NAMALWA (cell line): Measurements from ENCODE around the gene SELENOP.
A peak's percentile ranks its signal among the peaks of the same experiment; 100 is the strongest.

Experiments
- DNase-seq: peaks from one replicate; pipeline ENCODE4 v3.0.0-alpha.2; 2015; ENCODE audit warnings: low spot score

Gene SELENOP

DNA sequence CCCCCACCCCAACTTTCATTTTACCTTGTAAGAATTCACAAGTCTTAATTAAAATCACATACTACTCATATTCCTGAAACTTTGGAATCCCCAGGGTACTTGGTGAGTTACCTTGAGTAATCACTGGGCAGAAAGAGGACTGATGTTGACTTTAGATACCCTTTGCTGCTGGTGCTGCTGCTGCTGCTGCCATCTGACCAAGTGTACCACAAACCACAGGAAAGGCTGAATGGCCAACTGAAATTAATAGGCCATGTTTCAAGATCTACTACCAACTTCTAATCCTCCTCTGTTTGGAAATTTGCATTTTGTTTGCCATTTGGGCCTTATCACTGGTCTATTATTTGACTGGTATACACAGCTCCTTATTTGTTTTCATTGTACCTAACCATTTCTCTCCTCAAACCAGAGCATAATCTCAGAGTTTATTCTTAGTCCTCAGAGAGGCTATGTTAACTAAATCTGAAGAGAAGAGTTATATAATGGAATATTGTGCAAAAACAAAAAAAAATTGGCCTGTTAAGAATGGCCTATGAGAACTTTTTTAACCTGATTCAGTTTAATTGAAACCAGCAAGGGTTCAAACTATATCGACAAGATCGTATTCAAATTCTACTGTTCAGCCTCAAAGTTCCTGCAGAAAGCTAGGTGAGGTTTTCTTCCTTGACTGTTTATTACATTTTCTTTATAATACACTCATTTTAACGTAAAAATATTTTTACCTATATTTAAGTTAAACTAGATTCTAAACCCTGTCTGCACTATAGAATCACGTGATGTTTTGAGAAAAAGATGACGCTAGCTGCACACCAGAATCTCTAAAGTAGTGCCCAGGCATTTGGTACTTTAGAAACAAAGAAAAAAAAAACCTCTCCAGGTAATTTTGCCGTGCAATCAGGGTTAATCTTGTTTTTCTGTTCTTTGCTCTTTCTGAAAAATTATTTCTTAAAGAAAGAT, 13.1 kb downstream of the SELENOP start:
- no peak for DNase-seq

DNA sequence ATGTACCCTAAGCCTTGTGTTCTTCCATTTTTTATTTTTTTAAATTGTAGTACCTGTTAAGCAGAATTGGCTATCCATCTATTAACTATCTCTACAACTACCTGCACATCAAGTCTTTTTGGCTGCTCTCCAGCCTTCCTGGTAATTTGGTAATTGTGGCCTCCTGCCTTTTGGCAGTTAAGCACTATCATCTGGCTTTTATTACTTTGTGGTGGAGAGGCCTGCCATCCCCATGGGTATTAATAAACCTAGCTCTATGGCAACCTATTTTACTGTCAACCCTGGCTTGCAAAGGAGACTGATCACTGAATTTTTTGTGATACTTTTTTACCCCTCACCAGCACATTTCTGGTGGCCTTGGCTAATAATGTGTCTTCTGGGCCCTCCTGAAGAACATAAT, 20.5 kb downstream of the SELENOP start:
- no peak for DNase-seq

DNA sequence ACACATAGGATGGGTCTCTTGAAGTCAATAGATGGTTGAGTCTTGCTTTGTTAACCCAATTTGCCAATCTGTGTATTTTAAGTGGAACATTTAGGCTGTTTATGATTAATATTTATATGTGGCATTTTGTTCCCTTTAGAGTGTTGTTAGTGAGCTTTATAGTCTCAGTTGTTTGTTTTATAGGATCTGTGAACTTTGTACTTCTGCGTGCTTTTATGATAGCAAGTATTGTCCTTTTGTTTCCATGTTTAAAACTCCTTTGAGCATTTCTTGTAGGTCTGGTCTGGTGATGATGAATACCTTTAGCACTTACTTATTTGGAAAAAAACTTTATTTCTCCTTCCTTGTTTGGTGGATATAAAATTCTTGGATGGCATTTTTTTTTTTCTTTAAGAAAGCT, 23.8 kb downstream of the SELENOP start:
- no peak for DNase-seq

DNA sequence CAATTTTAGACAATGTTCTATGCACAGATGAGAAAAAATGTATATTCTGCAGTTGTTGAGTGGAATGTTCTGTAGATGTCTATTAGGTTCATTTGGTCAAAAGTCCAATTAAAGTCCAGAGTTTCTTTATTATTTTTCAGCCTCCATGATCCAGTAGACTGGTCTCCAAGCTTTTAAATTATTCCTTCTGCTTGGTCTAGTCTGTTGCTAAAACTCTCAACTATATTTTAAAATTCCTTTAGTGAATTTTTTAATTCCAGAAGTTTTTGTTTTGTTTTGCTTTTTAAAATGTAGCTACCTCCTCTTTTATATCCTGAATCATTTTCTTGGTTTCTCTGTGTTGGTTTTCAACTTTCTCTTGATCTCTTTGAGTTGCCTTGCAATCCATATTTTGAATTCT, 24.6 kb downstream of the SELENOP start:
- no peak for DNase-seq

DNA sequence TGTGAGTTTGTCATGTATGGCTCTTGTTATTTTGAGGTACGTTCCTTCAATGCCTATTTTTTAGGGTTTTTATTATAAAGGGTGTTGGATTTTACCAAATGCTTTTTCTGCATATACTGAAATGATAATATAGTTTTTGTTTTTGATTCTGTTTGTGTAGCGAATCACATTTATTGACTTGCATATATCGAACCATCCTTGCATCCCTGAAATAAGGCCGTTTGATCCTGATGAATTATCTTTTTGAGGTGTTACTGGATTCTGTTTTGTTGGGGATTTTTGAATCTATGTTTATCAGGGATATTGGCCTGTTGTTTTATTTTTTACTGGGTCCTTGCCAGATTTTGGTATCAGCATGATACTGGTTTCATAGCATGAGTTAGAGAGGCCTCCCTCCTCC, 25.9 kb downstream of the SELENOP start:
- no peak for DNase-seq

DNA sequence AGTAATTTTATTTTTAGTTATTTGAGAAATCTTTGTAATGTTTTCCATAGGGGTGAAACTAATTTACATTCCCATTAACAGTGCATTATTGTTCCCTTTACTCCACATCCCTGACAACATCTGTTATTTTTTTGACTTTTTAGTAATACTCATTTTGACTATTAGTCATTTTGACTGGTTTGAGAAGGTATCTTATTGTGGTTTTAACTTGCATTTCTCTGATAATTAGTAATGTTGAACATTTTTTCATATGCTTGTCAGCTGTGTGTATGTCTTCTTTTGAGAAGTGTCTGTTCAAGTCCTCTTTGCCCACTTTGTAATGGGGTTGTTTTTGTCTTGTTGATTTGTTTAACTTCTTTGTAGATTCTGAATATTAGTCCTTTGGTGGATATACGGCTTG, 27.6 kb downstream of the SELENOP start:
- no peak for DNase-seq

DNA sequence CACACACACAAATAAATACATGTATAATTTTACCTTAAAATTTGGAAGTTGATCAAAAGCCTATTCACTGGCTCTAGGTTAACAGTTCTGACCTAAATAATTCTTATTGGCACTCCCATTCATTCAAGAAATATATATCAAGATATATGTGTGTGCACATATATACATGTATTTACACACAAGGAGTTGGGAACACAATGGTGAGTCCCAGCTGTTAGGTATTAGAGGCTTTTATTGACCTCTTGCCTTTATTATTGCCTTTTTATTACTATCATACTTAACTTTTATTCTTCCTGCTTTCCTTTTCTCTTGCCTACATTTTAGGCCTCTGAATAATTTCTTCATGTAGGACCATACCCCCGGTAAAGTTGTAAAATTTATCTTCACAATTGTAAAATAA, 30.1 kb downstream of the SELENOP start:
- no peak for DNase-seq

DNA sequence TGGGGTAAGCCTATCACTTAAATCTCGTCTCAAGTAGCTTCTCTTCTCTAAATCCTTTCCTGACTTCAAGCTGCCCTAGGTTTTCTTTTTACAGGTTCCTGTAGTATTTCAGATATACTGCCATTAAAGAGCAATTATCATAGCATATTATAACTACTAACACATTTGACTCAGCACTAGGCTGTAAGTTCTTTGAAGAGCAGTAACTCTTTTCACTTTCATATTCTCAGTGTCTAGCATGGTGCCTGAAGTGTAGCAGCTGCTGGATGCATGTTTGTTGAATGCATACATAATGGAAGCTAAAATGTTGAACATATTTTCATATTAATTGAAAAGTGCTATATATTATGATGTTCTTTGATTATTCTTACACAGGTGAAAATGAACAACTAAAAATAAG, 32.6 kb downstream of the SELENOP start:
- DNase-seq, result no peak

DNA sequence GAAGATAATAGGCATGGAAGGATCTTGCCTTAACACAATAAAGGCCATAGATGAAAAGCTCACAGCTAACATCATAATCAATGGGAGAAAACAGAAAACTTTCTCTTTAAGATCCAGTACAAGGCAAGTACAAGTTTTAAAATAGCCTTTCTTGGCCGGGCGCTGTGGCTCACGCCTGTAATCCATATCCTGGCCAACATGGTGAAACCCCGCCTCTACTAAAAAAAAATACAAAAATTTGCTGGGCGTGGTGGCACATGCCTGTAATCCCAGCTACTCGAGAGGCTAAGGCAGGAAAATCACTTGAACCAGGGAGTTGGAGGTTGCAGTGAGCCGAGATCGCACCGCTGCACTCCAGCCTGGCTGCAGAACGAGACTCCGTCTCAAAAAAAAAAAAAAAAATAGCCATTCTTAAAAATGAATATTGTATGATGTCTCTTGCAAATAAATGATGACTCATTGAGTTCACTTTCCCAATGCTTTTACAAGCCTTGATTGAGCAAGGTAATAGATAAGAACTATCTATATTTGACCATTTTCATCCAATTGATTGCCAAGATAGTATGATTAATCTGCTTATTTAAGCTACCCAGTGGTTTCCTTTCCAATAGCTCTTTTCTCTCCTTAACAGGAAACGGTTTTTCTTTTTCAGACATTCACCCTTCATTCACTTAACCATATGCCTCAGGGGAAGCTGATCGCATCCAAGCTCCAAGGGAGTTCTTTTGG, 39.3 kb downstream of the SELENOP start:
- no peak for DNase-seq

DNA sequence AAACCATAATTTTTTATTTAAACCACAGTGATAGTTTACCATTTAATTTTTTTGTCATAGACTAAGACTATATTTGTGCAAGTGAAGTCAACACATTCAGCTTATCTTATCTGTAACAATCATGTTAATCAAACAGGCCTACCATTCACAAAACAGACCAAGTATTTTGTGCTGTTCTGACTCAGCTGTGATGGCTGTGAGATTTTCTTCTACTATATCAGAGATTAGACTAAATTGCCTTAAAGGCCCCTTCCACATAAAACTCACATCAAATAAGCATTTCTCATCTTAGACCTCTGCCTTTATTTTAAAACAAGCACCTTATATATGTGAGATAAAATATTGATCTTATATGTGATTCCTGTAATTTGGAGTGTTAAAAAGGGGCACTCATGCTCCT, 41.7 kb downstream of the SELENOP start:
- no peak for DNase-seq

DNA sequence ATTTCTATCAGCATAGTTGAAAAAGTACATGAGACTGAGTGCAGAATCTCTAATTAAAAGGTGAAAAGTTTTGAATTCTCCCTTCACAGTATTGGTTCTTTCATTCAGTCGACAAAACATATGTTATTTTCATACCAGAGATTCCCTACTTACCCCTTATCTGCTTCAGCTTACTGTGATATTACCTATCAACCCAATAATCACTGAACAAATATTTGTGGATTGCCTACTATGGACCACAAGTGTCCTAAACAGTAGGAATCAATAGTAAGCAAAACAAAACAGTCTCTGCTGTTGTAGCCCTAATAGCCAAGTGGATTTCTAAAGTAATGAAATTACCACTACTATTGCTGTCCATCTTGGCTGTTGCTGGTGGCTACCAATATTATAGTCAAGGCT, 43.6 kb downstream of the SELENOP start:
- DNase-seq, result no peak

DNA sequence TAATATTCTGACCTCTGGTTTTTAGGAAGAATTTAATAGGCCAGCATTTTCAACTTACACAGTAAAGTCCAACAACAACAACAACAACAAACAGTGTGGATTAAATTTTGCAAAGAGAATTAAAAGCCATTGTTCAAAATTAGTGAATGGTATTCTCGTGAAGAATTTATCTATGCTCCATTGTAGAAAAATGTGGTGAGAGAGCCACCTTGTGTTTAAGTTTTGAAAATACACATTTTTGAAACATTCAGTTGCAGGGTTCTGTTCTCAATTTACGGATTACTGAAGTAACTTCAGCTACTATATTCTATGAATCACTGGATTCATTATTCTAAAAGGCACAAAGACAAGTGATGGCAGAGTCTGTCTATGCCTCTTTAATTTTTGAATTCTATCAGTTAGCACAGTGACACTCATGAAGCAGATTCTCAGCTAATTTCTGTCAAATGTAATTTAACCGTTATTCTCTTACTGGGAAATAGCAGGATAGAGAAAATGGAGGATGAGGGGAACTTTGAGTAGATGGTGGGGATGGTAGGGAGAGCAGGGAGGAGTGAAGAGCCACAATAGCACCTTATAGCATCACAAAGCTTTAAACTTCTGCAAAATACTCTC, 44.1 kb downstream of the SELENOP start:
- peak; percentile 58 for DNase-seq

DNA sequence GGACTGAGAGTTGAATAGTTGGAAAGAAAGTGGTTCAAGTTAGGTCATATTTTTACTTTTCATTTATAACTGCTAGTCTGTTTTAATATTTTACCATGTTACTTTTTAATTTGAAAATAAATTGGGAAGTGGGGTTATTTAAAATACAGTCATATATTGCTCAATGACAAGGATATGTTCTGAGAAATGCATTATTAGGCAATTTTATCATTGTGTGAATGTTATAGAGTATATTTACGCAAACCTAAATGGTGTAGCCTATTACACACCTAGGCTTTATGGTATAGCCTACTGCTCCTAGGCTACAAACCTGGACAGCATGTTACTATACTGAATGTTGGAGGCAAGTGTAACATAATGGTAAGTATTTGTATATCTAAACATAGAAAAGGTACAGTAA, 49.9 kb downstream of the SELENOP start:
- DNase-seq, result no peak

DNA sequence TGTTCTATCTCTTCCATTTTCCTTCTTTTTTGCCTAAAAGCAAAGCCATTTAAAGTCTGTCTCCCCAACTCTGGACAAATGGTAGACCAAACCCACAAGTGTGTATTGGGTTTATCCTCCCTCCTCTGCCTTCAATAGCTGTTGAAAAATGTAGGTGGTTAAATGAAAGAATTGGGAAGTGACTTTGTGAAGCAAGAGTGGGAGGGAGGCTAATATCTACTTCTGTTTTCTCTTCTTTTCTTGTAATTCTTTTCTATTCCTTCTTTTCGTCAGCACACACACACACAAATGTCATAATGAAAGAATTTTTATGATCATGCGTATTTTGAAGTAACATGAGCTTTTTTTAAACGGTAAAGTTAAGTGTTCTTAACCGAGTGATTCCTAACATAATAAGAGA, 51.3 kb downstream of the SELENOP start:
- no peak for DNase-seq

DNA sequence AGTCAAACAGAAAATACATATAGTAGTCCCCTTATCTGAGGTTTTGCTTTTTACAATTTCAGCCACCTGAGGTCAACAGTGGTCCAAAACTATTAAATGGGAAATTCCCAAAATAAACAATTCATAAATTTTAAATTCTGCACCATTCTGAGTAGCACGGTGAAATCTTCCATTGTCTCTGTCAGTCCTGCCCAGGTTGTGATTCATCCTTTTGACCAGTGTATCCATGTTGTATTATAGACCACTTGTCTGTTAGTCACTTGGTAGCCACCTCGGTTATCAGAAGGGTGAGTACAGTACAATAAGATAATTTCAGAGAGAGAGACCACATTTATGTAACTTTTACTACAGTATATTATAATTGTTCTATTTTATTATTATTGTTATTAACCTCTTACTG, 52.2 kb downstream of the SELENOP start:
- no peak for DNase-seq

DNA sequence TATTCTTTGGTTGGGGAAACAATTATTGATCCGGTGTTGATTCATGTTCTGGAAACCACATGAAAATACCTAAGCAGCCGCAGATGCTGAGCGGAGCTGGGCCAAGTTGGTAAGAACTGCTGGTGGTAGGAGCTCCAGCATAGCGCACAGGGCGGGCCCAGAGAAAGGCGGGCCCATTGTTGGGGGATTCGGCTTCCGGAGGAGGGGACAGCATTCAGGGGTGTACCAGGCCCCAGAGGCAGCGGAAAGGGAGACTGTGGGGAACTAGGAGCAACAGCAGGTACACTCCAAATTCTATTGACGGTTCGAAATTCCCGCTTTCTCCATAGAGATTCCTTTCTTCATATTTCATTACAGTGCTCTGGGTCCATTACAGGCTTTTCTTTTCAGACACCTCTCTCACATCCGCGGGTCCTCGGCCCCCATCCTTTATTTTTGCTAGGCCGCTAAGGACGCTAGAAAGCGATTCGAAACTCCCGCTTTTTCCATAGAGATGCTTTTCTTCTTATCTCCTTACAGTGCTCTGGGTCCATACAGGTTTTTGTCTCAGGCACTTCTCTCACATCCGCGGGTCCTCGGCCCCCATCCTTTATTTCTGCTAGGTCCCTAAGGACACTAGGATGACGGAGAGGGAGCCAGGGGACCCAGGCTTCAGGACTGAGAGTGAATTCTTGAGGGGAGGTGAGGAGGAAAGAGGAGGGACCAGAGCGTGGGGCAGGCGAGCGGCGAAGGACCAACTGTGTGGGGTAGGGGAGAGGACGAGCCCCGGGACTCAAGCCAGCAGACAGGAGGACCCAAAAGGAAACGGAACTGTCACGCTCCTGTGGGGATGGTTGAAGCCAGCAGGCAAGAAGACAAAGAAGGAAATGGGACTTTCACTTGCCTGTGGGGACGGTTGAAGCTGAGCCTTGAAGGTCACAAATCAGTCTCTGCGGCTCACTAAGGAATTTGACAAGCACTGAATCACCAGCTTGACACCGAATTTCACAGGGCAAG, 54.8 kb downstream of the SELENOP start, which contains the start of gene CCDC152:
Gene CCDC152, plus strand, starts transcription at position 213 of the 996 bp plus-strand sequence. CDS start 2,304 bp downstream, outside the sequence.
- no peak for DNase-seq

DNA sequence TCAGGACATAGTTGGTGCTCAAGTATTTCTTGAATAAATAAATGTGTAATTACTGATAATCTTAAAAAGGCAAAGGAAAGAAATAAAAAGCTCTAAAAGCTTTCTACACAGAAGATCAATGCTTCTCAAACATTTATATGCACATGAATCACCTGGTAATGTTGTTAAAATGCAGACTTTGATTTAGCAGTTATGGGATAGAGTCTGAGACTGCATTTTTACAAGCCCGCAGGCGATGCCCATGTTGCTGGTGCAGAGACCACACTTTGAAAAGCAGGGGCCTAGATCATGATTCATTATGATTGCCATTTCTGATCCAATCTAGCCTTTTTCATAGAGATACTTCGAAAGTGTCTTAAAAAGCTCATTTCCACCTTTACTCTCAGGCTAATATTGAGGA, 58.6 kb downstream of the SELENOP start:
- no peak for DNase-seq

DNA sequence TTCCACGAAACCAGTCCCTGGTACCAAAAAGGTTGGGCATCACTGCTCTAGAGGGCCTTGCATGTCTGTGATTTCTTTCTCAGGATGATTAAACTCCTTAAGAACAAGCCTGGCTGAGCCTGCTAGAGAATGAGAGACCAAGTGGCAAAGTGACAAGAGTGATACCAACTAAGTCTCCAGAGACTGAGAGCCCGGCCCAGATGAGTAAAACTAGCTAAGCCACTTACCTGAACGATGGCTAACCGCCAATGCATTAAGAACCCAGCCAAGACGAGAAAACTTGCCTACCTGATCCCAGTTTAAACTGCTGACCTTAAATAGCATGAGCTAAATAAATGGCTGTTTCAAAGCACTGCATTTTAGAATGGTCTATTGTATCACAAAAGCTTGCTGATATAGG, 60.6 kb downstream of the SELENOP start:
- no peak for DNase-seq

DNA sequence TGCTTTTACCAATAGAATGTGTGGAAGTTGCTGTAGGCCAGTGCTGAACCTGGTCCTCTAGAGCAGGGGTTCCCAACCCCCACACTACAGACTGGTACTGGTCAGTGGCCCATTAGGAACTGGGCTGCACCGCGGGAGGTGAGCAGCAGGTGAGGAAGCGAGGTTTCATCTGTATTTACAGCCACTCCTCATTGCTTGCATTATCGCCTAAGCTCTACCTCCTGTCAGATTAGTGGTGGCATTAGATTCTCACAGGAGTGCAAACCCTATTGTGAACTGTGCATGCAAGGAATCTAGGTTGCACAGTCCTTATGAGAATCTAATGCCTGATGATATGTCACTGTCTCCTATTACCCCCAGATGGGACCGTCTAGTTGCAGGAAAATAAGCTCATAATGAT, 61.2 kb downstream of the SELENOP start:
- DNase-seq, result no peak
